NB4 (cell line): Measurements from ENCODE around the gene KCNJ4.

Experiments
- CTCF ChIP-seq: IDR thresholded peaks from one replicate; pipeline ENCODE4 v1.5.1; 2012; ENCODE audit warnings: low read depth, low read length
- MAX ChIP-seq: IDR thresholded peaks from 2 replicates; pipeline ENCODE4 v1.6.1; 2011; ENCODE audit warnings: low read depth, low read length
- MYC ChIP-seq: IDR thresholded peaks from 2 replicates; pipeline ENCODE4 v1.6.1; 2011; ENCODE audit warnings: low read depth, low read length
- POLR2A ChIP-seq: IDR thresholded peaks from 2 replicates; pipeline ENCODE4 v1.6.1; 2011; ENCODE audit warnings: mild to moderate bottlenecking; ENCODE audit not compliant: insufficient read length; ENCODE audit errors: extremely low read depth

DNA sequence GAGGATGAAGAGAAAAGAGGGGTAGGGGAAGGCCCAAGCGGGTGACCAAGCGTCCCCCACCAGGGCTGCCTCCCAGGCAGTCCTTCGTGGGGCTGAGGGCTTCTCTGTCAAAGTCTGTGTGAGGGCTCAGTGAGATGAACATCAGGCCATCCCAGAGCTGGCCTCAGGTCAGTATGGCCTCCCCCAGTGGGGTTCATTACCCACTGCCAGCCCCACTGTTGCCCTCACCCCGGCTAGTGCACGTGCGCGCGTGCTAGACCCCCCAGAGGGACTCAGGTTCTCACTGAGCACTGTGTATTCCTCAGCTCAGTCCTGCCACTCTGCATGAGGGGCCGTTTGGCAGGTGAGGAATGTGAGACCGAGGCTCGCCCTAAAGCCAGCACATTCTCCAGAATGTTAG lies 16.2 kb upstream of the KCNJ4 start:
- TF ChIP-seq CTCF (no peak), POLR2A (no peak), MAX (no peak), MYC (no peak)
